Retinal pigment epithelial cell (primary cell): ENCODE measurements around the gene PSAP.

Experiments
- DNase-seq: peaks from one replicate; pipeline ENCODE4 v3.0.0-alpha.2; 2010; ENCODE audit warnings: low read depth
- H3K4me3 ChIP-seq: 2 replicates; pipeline ENCODE4 v1.5.1; 2011; ENCODE audit warnings: mild to moderate bottlenecking, low read length, control low read depth, moderate library complexity
- CTCF ChIP-seq: conservative IDR thresholded peaks from 2 replicates; pipeline ENCODE4 v1.5.1; 2011; ENCODE audit warnings: low read depth, low read length, control low read depth, inconsistent platforms

PSAP gene

GRCh38 chr10:71797533-71798307 is 53.3 kb downstream of the PSAP start:
- TF ChIP-seq CTCF = no peak
- no peak for DNase-seq
- H3K4me3 ChIP-seq = no peak overlapping the region

- TF ChIP-seq CTCF = no peak
- no peak overlapping the region for H3K4me3 ChIP-seq
- DNase-seq = no peak
Observed at GRCh38 chr10:71796749-71797405, 54.2 kb downstream of the PSAP start.

GRCh38 chr10:71795248-71795647 is 55.8 kb downstream of the PSAP start:
- DNase-seq = no peak
- H3K4me3 ChIP-seq = no peak overlapping the region
- TF ChIP-seq CTCF = no peak

GRCh38 chr10:71790749-71791440 is 60.2 kb downstream of the PSAP start:
- no peak for TF ChIP-seq CTCF
- no peak for DNase-seq
- no peak overlapping the region for H3K4me3 ChIP-seq

- no peak overlapping the region for H3K4me3 ChIP-seq
- TF ChIP-seq CTCF = no peak
- DNase-seq = no peak
Observed at GRCh38 chr10:71789871-71790270, 61.2 kb downstream of the PSAP start.

- no peak overlapping the region for H3K4me3 ChIP-seq
- no peak for TF ChIP-seq CTCF
- no peak for DNase-seq
Observed at GRCh38 chr10:71788954-71789353, 62.1 kb downstream of the PSAP start.
